SU-DHL-6 (cell line): ENCODE data around the gene CCDC187.
A peak's percentile ranks its signal among the peaks of the same experiment; 100 is the strongest.

Experiments
- H2AFZ ChIP-seq: fragments of 200-600 bp; sonication (generic); 2 replicates; pipeline ENCODE4 v1.6.1; 2014; ENCODE audit warnings: low read depth, mild to moderate bottlenecking, moderate library complexity, mixed read lengths, antibody characterized with exemption, low read length; ENCODE audit not compliant: severe bottlenecking
- H3F3A ChIP-seq: fragments of 200-600 bp; shearing (Covaris generic); 2 replicates; pipeline ENCODE4 v1.6.0; 2016; ENCODE audit warnings: antibody characterized with exemption, mild to moderate bottlenecking; ENCODE audit not compliant: insufficient read depth
- H3K27ac ChIP-seq: fragments of 200-600 bp; sonication (generic); 2 replicates; pipeline ENCODE4 v1.5.1; 2016; ENCODE audit warnings: low read depth, mild to moderate bottlenecking, low read length, moderate library complexity, mixed read lengths
- H3K27me3 ChIP-seq: fragments of 200-600 bp; sonication (generic), shearing (Covaris generic); 2 replicates; pipeline ENCODE4 v1.6.0; 2014; ENCODE audit warnings: mild to moderate bottlenecking, low read length
- H3K36me3 ChIP-seq: fragments of 200-600 bp; sonication (generic); 2 replicates; pipeline ENCODE4 v1.6.1; 2014; ENCODE audit warnings: mild to moderate bottlenecking, low read length, mixed read lengths
- H3K4me2 ChIP-seq: fragments of 300-600, 200-600 bp; shearing (Covaris generic), sonication (generic); 2 replicates; pipeline ENCODE4 v1.6.0; 2014; ENCODE audit warnings: low read length, low read depth, mild to moderate bottlenecking; ENCODE audit not compliant: poor library complexity, severe bottlenecking
- H3K4me3 ChIP-seq: fragments of 200-600 bp; sonication (generic); 2 replicates; pipeline ENCODE4 v1.5.1; 2014; ENCODE audit warnings: antibody characterized with exemption, low read length, mild to moderate bottlenecking, mixed read lengths; ENCODE audit not compliant: insufficient read depth, poor library complexity, severe bottlenecking
- H3K79me2 ChIP-seq: fragments of 200-600 bp; sonication (generic); 2 replicates; pipeline ENCODE4 v1.6.1; 2014; ENCODE audit warnings: mild to moderate bottlenecking, low read length, moderate library complexity; ENCODE audit not compliant: insufficient read depth
- H3K9ac ChIP-seq: fragments of 200-600 bp; sonication (generic); 2 replicates; pipeline ENCODE4 v1.7.0; 2014; ENCODE audit warnings: mild to moderate bottlenecking, low read length
- H3K9me2 ChIP-seq: fragments of 200-600 bp; sonication (generic); replicated peaks from 2 replicates; pipeline ENCODE4 v1.6.1; 2014; ENCODE audit warnings: low read length; ENCODE audit not compliant: insufficient read depth
- H3K9me3 ChIP-seq: fragments of 200-600 bp; sonication (generic); 2 replicates; pipeline ENCODE4 v1.6.1; 2014; ENCODE audit warnings: low read length, mixed read lengths; ENCODE audit not compliant: insufficient read depth
- H4K20me1 ChIP-seq: fragments of 200-600 bp; sonication (generic); 2 replicates; pipeline ENCODE4 v1.6.1; 2014; ENCODE audit warnings: low read depth, mild to moderate bottlenecking, antibody characterized with exemption, low read length, moderate library complexity, mixed read lengths
- EZH2phosphoT487 ChIP-seq: fragments of 200-600 bp; sonication (generic), shearing (Covaris generic); conservative IDR thresholded peaks from 2 replicates; pipeline ENCODE4 v1.6.1; 2018; ENCODE audit warnings: mild to moderate bottlenecking, antibody characterized with exemption, low read length, moderate library complexity, mixed read lengths
- TF ChIP-seq, protein P1 (sequence below): fragments of 200-600 bp; sonication (generic); IDR thresholded peaks from one replicate; pipeline ENCODE4 v1.5.1; 2017; ENCODE audit warnings: antibody characterized with exemption, mild to moderate bottlenecking, low read length, moderate library complexity; ENCODE audit not compliant: insufficient read depth, poor library complexity, severe bottlenecking

The CCDC187 gene

DNA sequence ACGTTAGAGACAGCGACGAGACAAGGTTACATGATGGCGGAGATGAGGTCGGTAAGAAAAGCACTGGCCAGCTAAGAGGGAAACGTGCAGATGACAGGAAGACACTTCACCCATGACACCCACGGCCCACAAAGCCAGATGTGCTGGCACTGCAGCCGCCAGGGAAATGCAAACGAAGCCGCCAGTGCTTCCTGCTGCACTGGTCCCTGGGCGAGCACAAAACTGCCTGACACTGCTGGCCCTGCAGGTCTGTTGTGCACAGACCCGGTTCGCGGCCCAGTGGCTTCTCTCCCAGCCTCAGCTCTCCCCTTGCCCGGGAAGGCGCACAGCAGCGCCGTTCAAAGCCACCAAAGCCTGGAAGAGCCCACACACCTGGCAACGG lies 78.5 kb downstream of the CCDC187 start:
- H4K20me1 ChIP-seq, result no peaks in the 10 kb centered on the region
- no peak overlapping the region for H2AFZ ChIP-seq
- H3K27ac ChIP-seq, result peak overlapping the region; percentile 98
- peaks cover 52% of the 10 kb centered on the region for H3K79me2 ChIP-seq
- TF ChIP-seq, protein P1, sequence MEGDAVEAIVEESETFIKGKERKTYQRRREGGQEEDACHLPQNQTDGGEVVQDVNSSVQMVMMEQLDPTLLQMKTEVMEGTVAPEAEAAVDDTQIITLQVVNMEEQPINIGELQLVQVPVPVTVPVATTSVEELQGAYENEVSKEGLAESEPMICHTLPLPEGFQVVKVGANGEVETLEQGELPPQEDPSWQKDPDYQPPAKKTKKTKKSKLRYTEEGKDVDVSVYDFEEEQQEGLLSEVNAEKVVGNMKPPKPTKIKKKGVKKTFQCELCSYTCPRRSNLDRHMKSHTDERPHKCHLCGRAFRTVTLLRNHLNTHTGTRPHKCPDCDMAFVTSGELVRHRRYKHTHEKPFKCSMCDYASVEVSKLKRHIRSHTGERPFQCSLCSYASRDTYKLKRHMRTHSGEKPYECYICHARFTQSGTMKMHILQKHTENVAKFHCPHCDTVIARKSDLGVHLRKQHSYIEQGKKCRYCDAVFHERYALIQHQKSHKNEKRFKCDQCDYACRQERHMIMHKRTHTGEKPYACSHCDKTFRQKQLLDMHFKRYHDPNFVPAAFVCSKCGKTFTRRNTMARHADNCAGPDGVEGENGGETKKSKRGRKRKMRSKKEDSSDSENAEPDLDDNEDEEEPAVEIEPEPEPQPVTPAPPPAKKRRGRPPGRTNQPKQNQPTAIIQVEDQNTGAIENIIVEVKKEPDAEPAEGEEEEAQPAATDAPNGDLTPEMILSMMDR, result no peak
- no peak for TF ChIP-seq EZH2phosphoT487
- peaks cover 41% of the 10 kb centered on the region for H3F3A ChIP-seq
- peak overlapping the region; percentile 60 for H3K9ac ChIP-seq
- no peaks in the 10 kb centered on the region; the same call in 1 of the 2 replicates for H3K36me3 ChIP-seq
- no peaks in the 10 kb centered on the region for H3K27me3 ChIP-seq
- peak overlapping the region; percentile 30 for H3K4me3 ChIP-seq
- H3K9me2 ChIP-seq, result no peaks in the 10 kb centered on the region
- peak overlapping the region; percentile 68 for H3K4me2 ChIP-seq
- H3K9me3 ChIP-seq, result no peaks in the 10 kb centered on the region

DNA sequence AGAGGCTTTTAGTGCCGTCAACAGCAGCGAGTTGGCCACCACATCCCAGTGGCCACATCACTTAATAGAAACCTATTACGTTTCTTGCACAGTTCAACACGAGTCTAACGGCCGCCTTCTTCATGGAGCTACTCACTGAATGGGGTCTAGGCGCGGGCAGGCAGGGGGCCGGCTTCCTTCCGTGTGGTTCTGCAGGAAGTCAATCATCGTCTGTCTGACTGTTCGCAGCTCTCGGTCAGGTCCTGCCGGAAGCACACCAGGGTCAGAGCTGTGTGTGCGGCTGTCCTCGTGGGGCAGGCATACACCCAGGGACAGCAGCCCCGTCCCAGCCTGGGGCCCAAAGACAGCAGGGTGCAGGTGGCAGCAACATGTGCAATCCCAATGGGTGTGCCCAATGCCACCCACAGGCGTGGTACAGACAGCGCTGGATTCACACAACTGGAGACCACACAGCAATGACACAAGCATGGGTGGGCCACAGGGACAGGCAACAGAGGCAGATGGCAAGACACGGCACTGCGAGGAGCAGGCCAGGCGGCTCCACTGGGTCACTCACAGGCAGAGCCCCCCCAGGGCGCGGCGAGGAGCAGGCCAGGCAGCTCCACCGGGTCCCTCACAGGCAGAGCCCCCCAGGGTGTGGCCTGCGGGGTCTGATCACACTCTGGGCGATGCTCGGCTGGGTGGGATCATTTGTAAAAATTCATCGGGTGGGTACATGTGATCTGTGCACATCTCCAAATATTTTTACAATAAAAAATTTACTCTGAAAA lies 79.8 kb downstream of the CCDC187 start:
- Histone ChIP-seq H3K27ac (peak overlapping the region; percentile 98), H3K9ac (peak overlapping the region; percentile 60), H3K4me3 (peak overlapping the region; percentile 30), H3K9me2 (no peaks in the 10 kb centered on the region), H3K4me2 (peak overlapping the region; percentile 68), H3K79me2 (peaks cover 47% of the 10 kb centered on the region), H2AFZ (no peak overlapping the region), H4K20me1 (no peaks in the 10 kb centered on the region), H3K36me3 (no peaks in the 10 kb centered on the region; the same call in 1 of the 2 replicates), H3F3A (peaks cover 41% of the 10 kb centered on the region), H3K27me3 (no peaks in the 10 kb centered on the region), H3K9me3 (no peaks in the 10 kb centered on the region)
- no peak for TF ChIP-seq EZH2phosphoT487
- TF ChIP-seq, protein P1, result no peak

DNA sequence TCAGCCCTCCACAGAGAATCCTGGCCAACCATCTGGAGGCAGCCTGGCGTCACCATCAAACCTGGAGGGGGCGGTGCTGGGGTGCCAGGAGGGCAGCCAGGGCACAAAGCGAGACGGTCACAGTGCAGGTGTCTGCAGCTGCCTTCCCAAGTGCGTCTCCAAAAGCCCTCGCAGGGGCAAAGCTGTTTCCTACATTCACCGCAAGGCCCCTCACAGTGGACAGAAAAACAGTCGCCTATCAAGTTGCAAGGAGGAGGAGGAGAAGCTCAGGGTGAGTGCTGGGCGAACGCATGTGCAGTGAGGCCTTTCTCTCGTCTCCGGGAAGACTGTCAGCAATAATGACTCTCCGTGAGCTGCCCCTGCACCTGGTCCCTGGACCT lies 81.0 kb downstream of the CCDC187 start:
- no peak for TF ChIP-seq EZH2phosphoT487
- TF ChIP-seq, protein P1, result peak; percentile 14
- Histone ChIP-seq H3K9ac (peak overlapping the region; percentile 60), H4K20me1 (no peaks in the 10 kb centered on the region), H3K36me3 (no peaks in the 10 kb centered on the region; the same call in 1 of the 2 replicates), H3K9me2 (no peaks in the 10 kb centered on the region), H3K4me3 (peak overlapping the region; percentile 30), H3K9me3 (no peaks in the 10 kb centered on the region), H2AFZ (no peak overlapping the region), H3K27me3 (no peaks in the 10 kb centered on the region), H3K79me2 (peaks cover 36% of the 10 kb centered on the region), H3F3A (peaks cover 41% of the 10 kb centered on the region), H3K4me2 (peak overlapping the region; percentile 68), H3K27ac (peak overlapping the region; percentile 98)
